ENCODE data around the gene RXFP2.

Gene RXFP2

GRCh38 chr13:31739226-31739625 lies at the start of gene RXFP2:
RXFP2 (plus strand) TSS chr13:31739526; CDS start chr13:31739613, 87 bp downstream.
- intact Hi-C loops (cut with DNase I), result no loop called here
- no peak for DNase-seq

GRCh38 chr13:31697290-31697689 lies 42.0 kb upstream of the RXFP2 start:
- intact Hi-C loops (cut with DNase I), result no loop called here
- no peak for DNase-seq

GRCh38 chr13:31699650-31700049 lies 39.7 kb upstream of the RXFP2 start:
- intact Hi-C loops (cut with DNase I), result no loop called here
- no peak for DNase-seq

- DNase-seq, result no peak
- intact Hi-C loops (cut with DNase I), result no loop called here
These were observed 35.5 kb upstream of the RXFP2 start for GRCh38 chr13:31703780-31704179.

GRCh38 chr13:31706105-31706504 lies 33.2 kb upstream of the RXFP2 start:
- no peak for DNase-seq
- intact Hi-C loops (cut with DNase I), result no loop called here

GRCh38 chr13:31717583-31717982 lies 21.7 kb upstream of the RXFP2 start:
- intact Hi-C loops (cut with DNase I), result no loop called here

GRCh38 chr13:31719214-31719613 lies 20.1 kb upstream of the RXFP2 start:
- no peak for DNase-seq
- intact Hi-C loops (cut with DNase I), result no loop called here

More at GRCh38 chr13:31717583-31717982, 21.7 kb upstream of the RXFP2 start:
- DNase-seq, result no peak

- no peak for DNase-seq
- intact Hi-C loops (cut with DNase I), result no loop called here
These were observed 16.7 kb upstream of the RXFP2 start for GRCh38 chr13:31722673-31723072.

- DNase-seq, result no peak
- intact Hi-C loops (cut with DNase I), result no loop called here
These were observed 13.5 kb upstream of the RXFP2 start for GRCh38 chr13:31725841-31726240.

- intact Hi-C loops (cut with DNase I), result no loop called here
- no peak for DNase-seq
These were observed 7.4 kb upstream of the RXFP2 start for GRCh38 chr13:31731921-31732320.

- intact Hi-C loops (cut with DNase I), result no loop called here
- no peak for DNase-seq
These were observed 6.3 kb upstream of the RXFP2 start for GRCh38 chr13:31733066-31733465.

- no peak for DNase-seq
- intact Hi-C loops (cut with DNase I), result no loop called here
These were observed 5.7 kb upstream of the RXFP2 start for GRCh38 chr13:31733647-31734046.

- peak in 9 of 10 donors; percentile 28 to 93 (median 65) for DNase-seq
- intact Hi-C loops (cut with DNase I), result loop anchor here (5.0 to 10.0 kb wide), 3 partner anchors 310 to 557 kb away; no protein-coding TSS in a partner anchor
These were observed 2.9 kb downstream of the RXFP2 start for GRCh38 chr13:31742097-31742734.

- intact Hi-C loops (cut with DNase I), result loop anchor here (10.0 kb wide), 1 partner anchor 562 kb away; no protein-coding TSS in a partner anchor
- DNase-seq, result no peak
These were observed 8.0 kb downstream of the RXFP2 start for GRCh38 chr13:31747291-31747690.

GRCh38 chr13:31747966-31748365 lies 8.6 kb downstream of the RXFP2 start:
- DNase-seq, result no peak
- intact Hi-C loops (cut with DNase I), result loop anchor here (10.0 kb wide), 1 partner anchor 563 kb away; no protein-coding TSS in a partner anchor

- DNase-seq, result no peak
- intact Hi-C loops (cut with DNase I), result loop anchor here (10.0 kb wide), 1 partner anchor 565 kb away; no protein-coding TSS in a partner anchor
These were observed 10.6 kb downstream of the RXFP2 start for GRCh38 chr13:31749929-31750328.

- no peak for DNase-seq
- intact Hi-C loops (cut with DNase I), result no loop called here
These were observed 15.9 kb downstream of the RXFP2 start for GRCh38 chr13:31755211-31755610.

GRCh38 chr13:31755803-31756212 lies 16.5 kb downstream of the RXFP2 start:
- DNase-seq, result no peak
- intact Hi-C loops (cut with DNase I), result no loop called here

- no peak for DNase-seq
- intact Hi-C loops (cut with DNase I), result no loop called here
These were observed 17.0 kb downstream of the RXFP2 start for GRCh38 chr13:31756346-31756745.

- DNase-seq, result no peak
- intact Hi-C loops (cut with DNase I), result no loop called here
These were observed 22.6 kb downstream of the RXFP2 start for GRCh38 chr13:31761951-31762350.

- intact Hi-C loops (cut with DNase I), result no loop called here
- DNase-seq, result no peak
These were observed 25.2 kb downstream of the RXFP2 start for GRCh38 chr13:31764556-31764955.

GRCh38 chr13:31765138-31765785 lies 25.9 kb downstream of the RXFP2 start:
- intact Hi-C loops (cut with DNase I), result no loop called here
- no peak for DNase-seq
